K562 (cell line): ENCODE data around the gene VPS35. TPM values are rescaled to one million over a fixed set of nuclear protein-coding genes. Genes with fewer than 3 reads are reported as not detected.
A peak's percentile ranks its signal among the peaks of the same experiment; 100 is the strongest.

Experiments
- BACH1 ChIP-seq: fragments of 200-800 bp; sonication (Bioruptor generic); IDR thresholded peaks from 2 replicates; pipeline ENCODE4 v1.6.1; 2016; ENCODE audit warnings: missing genetic modification characterization, missing compliant biosample characterization
- CC2D1A ChIP-seq: fragments of 450-650 bp; IDR thresholded peaks from 2 replicates; pipeline ENCODE4 v1.6.1; 2017; ENCODE audit warnings: mild to moderate bottlenecking
- COPS2 ChIP-seq: fragments of 450-650 bp; conservative IDR thresholded peaks from 2 replicates; pipeline ENCODE4 v1.6.1; 2016; ENCODE audit warnings: mild to moderate bottlenecking, moderate library complexity
- DACH1 ChIP-seq: fragments of 450-650 bp; IDR thresholded peaks from 2 replicates; pipeline ENCODE4 v1.6.1; 2018; ENCODE audit not compliant: partially characterized antibody
- ETV6 ChIP-seq, 3 experiments: fragments of 150-350 bp in 1 of 3; sonication (generic) in 1 of 3; formaldehyde crosslinking in 1 of 3; IDR thresholded peaks; 2 replicates each; pipeline versions ENCODE4 v1.6.1 to v1.8.0; 2014 to 2022; ENCODE audit warnings: borderline replicate concordance in 2 of 3, low read depth in 2 of 3, antibody characterized with exemption in 1 of 3, low read length in 1 of 3, mild to moderate bottlenecking in 1 of 3, missing genetic modification reagents in 1 of 3
- FOXA1 ChIP-seq: fragments of 450-650 bp; IDR thresholded peaks from 2 replicates; pipeline ENCODE4 v1.6.1; 2016; ENCODE audit warnings: mild to moderate bottlenecking, borderline replicate concordance
- GATA2 ChIP-seq: sonication (generic); formaldehyde crosslinking; IDR thresholded peaks from 2 replicates; pipeline ENCODE4 v1.4.0; 2020; ENCODE audit warnings: mild to moderate bottlenecking, missing genetic modification reagents
- JUN ChIP-seq, 2 experiments: sonication (generic) in 1 of 2; formaldehyde crosslinking in 1 of 2; IDR thresholded peaks; 2 replicates each; pipeline versions ENCODE4 v1.6.1 to v1.8.0; 2012 to 2022; ENCODE audit warnings: borderline replicate concordance in 2 of 2, mild to moderate bottlenecking in 2 of 2, improper control_type of control experiment in 1 of 2, low read depth in 1 of 2, low read length in 1 of 2, missing genetic modification reagents in 1 of 2
- KLF10 ChIP-seq: fragments of 250-450 bp; sonication (Bioruptor Pico); IDR thresholded peaks from 2 replicates; pipeline ENCODE4 v1.6.1; 2021; ENCODE audit warnings: matching md5 sums
- KLF6 ChIP-seq: fragments of 250-450 bp; sonication (Bioruptor Pico); IDR thresholded peaks from 2 replicates; pipeline ENCODE4 v1.4.0; 2020; ENCODE audit warnings: mild to moderate bottlenecking, moderate library complexity, borderline replicate concordance
- NKRF ChIP-seq: fragments of 450-650 bp; IDR thresholded peaks from 2 replicates; pipeline ENCODE4 v1.6.1; 2016; ENCODE audit warnings: borderline replicate concordance
- PTBP1 ChIP-seq: fragments of 200-400 bp; formaldehyde crosslinking; IDR thresholded peaks from 2 replicates; pipeline ENCODE4 v1.6.1; 2017; ENCODE audit warnings: low read depth, low read length
- RB1 ChIP-seq: fragments of 450-650 bp; IDR thresholded peaks from 2 replicates; pipeline ENCODE4 v1.6.1; 2017; ENCODE audit warnings: low read depth, mild to moderate bottlenecking
- RBM14 ChIP-seq: fragments of 200-400 bp; formaldehyde crosslinking; IDR thresholded peaks from 2 replicates; pipeline ENCODE4 v1.6.1; 2018; ENCODE audit warnings: low read depth, mild to moderate bottlenecking, low read length, moderate library complexity, borderline replicate concordance; ENCODE audit not compliant: insufficient read depth
- RNF2 ChIP-seq: sonication (generic); IDR thresholded peaks from 2 replicates; pipeline ENCODE4 v1.6.1; 2016
- SRF ChIP-seq, 2 experiments: fragments of 250-450, 450-650 bp in 1 of 2; sonication (Bioruptor Pico) in 1 of 2; sonication (generic) in 1 of 2; formaldehyde crosslinking; IDR thresholded peaks; 2 replicates each; pipeline versions ENCODE4 v1.5.0 to v1.5.1; 2020 to 2022; ENCODE audit warnings: mild to moderate bottlenecking in 1 of 2, missing genetic modification reagents in 1 of 2
- TOE1 ChIP-seq, 2 experiments: fragments of 450-650 bp in 1 of 2; sonication (generic) in 1 of 2; formaldehyde crosslinking in 1 of 2; IDR thresholded peaks; 2 replicates each; pipeline versions ENCODE4 v1.7.1 to v1.8.0; 2016 to 2022; ENCODE audit warnings: borderline replicate concordance in 2 of 2, mild to moderate bottlenecking in 2 of 2, antibody characterized with exemption in 1 of 2, inconsistent platforms in 1 of 2, low read depth in 1 of 2, missing genetic modification reagents in 1 of 2, moderate library complexity in 1 of 2
- UBTF ChIP-seq, 2 experiments: IDR thresholded peaks; 2 replicates each; pipeline ENCODE4 v1.6.1; 2012; ENCODE audit warnings: improper control_type of control experiment in 2 of 2, low read depth in 2 of 2, low read length in 2 of 2, borderline replicate concordance in 1 of 2
- ZC3H4 ChIP-seq: sonication (generic); formaldehyde crosslinking; IDR thresholded peaks from 2 replicates; pipeline ENCODE4 v1.9.0; 2021; ENCODE audit warnings: missing genetic modification reagents, borderline replicate concordance
- ZNF133 ChIP-seq: fragments of 250-450 bp; sonication (Bioruptor Pico); IDR thresholded peaks from 2 replicates; pipeline ENCODE4 v1.4.0; 2020; ENCODE audit warnings: mild to moderate bottlenecking
- ZNF175 ChIP-seq: fragments of 200-800 bp; sonication (Bioruptor generic); IDR thresholded peaks from 2 replicates; pipeline ENCODE4 v1.6.1; 2016; ENCODE audit warnings: low read depth, mild to moderate bottlenecking, missing genetic modification characterization, missing compliant biosample characterization
- ZNF212 ChIP-seq: fragments of 450-650 bp; formaldehyde crosslinking; IDR thresholded peaks from 2 replicates; pipeline ENCODE4 v1.4.0; 2020; ENCODE audit warnings: mild to moderate bottlenecking
- ZNF224 ChIP-seq: sonication (generic); formaldehyde crosslinking; IDR thresholded peaks from 2 replicates; pipeline ENCODE4 v1.8.0; 2022; ENCODE audit warnings: mild to moderate bottlenecking, missing genetic modification reagents
- polyA plus RNA-seq, 8 experiments: library from polyadenylated mRNA; depleted of rRNA in 4 of 8; stranded (reverse) in 5 of 8; unstranded in 3 of 8; fragments of >200 nt; fragmentation: Nextera tagmentation in 2 of 8; fragmentation: Illumina TruSeq in 1 of 8; extraction: Ambion mirVana in 2 of 8; extraction: Trizol in 1 of 8; gene quantifications; 2 replicates each; pipeline versions ENCODE4 v1.2.1 to v1.2.3, GENCODE V29; 2011 to 2014; ENCODE audit warnings: inconsistent platforms in 1 of 8, missing spikeins in 1 of 8
- total RNA-seq, 7 experiments: library from RNA; depleted of rRNA in 6 of 7; stranded (reverse); fragments of >200 nt in 6 of 7; fragmentation: Illumina TruSeq in 2 of 7; extraction: Trizol in 2 of 7; gene quantifications; 2 replicates each; pipeline versions ENCODE4 v1.2.1 to v1.2.3, GENCODE V29; 2011 to 2021; ENCODE audit warnings: low replicate concordance in 1 of 7

VPS35 gene
- total and polyA plus RNA-seq, 9 of the 15 experiments (the other 6 are each of a cell fraction or from before 2014, with no cell fraction given): 32.7 to 131 (median 66.2) TPM

- TF ChIP-seq ETV6 (IDR thresholded peaks at IDR 0.05; ENCODE audit: borderline replicate concordance in 1 of 2, low read depth in 2 of 2, low read length in 1 of 2) (no peak), ETV6 (CRISPR knock-in tag; IDR thresholded peaks at IDR 0.05; ENCODE audit: borderline replicate concordance) (peak; percentile 59; the same call in 1 of the 2 replicates), ZNF133 (no peak), CC2D1A (no peak; the same call in 1 of the 2 replicates), TOE1 (IDR thresholded peaks at IDR 0.05; ENCODE audit: borderline replicate concordance) (no peak), TOE1 (CRISPR knock-in tag; IDR thresholded peaks at IDR 0.05; ENCODE audit: borderline replicate concordance, low read depth) (no peak), UBTF (IDR thresholded peaks at IDR 0.05; ENCODE audit: borderline replicate concordance in 1 of 2, low read depth in 2 of 2, low read length in 2 of 2) (no peak), KLF10 (no peak), BACH1 (tag) (no peak), RNF2 (no peak), DACH1 (peak; percentile 84), ZC3H4 (CRISPR knock-in tag) (no peak), COPS2 (no peak), KLF6 (CRISPR knock-in tag) (no peak), ZNF175 (CRISPR knock-in tag) (no peak), JUN (IDR thresholded peaks at IDR 0.05; ENCODE audit: borderline replicate concordance, low read depth, low read length) (no peak), JUN (CRISPR knock-in tag; IDR thresholded peaks at IDR 0.05; ENCODE audit: borderline replicate concordance) (no peak), RBM14 (no peak), PTBP1 (no peak), RB1 (peak; percentile 92), SRF (CRISPR knock-in tag; IDR thresholded peaks at IDR 0.05) (peak in 1 of 2 experiments; percentile 82; a peak in 1 of 4 replicates), GATA2 (no peak), ZNF224 (no peak), ZNF212 (CRISPR knock-in tag) (no peak), NKRF (peak; percentile 94), FOXA1 (no peak)
Observed at GRCh38 chr16:46621006-46621933, 67.7 kb downstream of the VPS35 start, which contains the start of gene SHCBP1 (continued).
